Endothelial cell of umbilical vein (primary cell): ENCODE measurements around the gene KIF3B. TPM values are rescaled to one million over a fixed set of nuclear protein-coding genes. Genes with fewer than 3 reads are reported as not detected.

Experiments used
- BruUV-seq: library from RNA; stranded (reverse); fragments of 400-500 nt; replicated peaks from 2 replicates; lab custom pipeline; 2021; lab: Mats Ljungman, UMichigan
- CTCF ChIA-PET: fragments of 300-600, 350-600 bp; sonication (Branson Sonifier 250); formaldehyde crosslinking; loops from one replicate; lab custom pipeline; 2021; ENCODE audit warnings: antibody characterized with exemption, inconsistent platforms; lab: Charles Lee
- POLR2A ChIA-PET: fragments of 300-600, 350-600 bp; sonication (Branson Sonifier 250); formaldehyde crosslinking; loops from one replicate; lab custom pipeline; 2021; ENCODE audit warnings: antibody characterized with exemption, inconsistent platforms; lab: Charles Lee
- DNase-seq: peaks from one replicate; pipeline ENCODE4 v3.0.0-alpha.2; 2011; ENCODE audit warnings: low read depth, low spot score
- FAIRE-seq: peaks from 2 replicates; lab custom pipeline; 2011; peaks lifted over from hg19 to GRCh38; lab: Jason Lieb, UNC
- H2AFZ ChIP-seq: 2 replicates; pipeline ENCODE4 v1.6.0; 2012; ENCODE audit warnings: low read depth, low read length, control low read depth, inconsistent platforms
- H3K27ac ChIP-seq: 2 replicates; pipeline ENCODE4 v1.5.1; 2011; ENCODE audit warnings: low read depth, mild to moderate bottlenecking, control low read depth, low read length, moderate library complexity; ENCODE audit not compliant: insufficient read depth
- H3K27me3 ChIP-seq, 2 experiments: 2 replicates each; pipeline versions ENCODE4 v1.6.0 to v1.6.1; 2011; ENCODE audit warnings: low read length in 2 of 2, mixed read lengths in 1 of 2; ENCODE audit not compliant: control insufficient read depth in 2 of 2, insufficient read depth in 2 of 2
- H3K36me3 ChIP-seq, 2 experiments: 2 replicates in 1 of 2; 3 replicates in 1 of 2; pipeline ENCODE4 v1.5.1; 2011; ENCODE audit warnings: low read length in 2 of 2, mild to moderate bottlenecking in 1 of 2, moderate library complexity in 1 of 2; ENCODE audit not compliant: control insufficient read depth in 2 of 2, insufficient read depth in 2 of 2; ENCODE audit errors: extremely low read depth in 1 of 2
- H3K4me1 ChIP-seq: 3 replicates; pipeline ENCODE4 v1.5.1; 2011; ENCODE audit warnings: mild to moderate bottlenecking, low read length; ENCODE audit not compliant: control insufficient read depth, insufficient read depth; ENCODE audit errors: extremely low read depth
- H3K4me2 ChIP-seq: 2 replicates; pipeline ENCODE4 v1.6.1; 2011; ENCODE audit warnings: low read length, control low read depth, mixed read lengths; ENCODE audit not compliant: insufficient read depth
- H3K4me3 ChIP-seq, 3 experiments: fragments of 200-600 bp in 1 of 3; sonication (generic), shearing (Covaris generic) in 1 of 3; replicated peaks in 1 of 3; 2 replicates each; pipeline ENCODE4 v1.5.1; 2011 to 2016; ENCODE audit warnings: control low read depth in 3 of 3, low read length in 3 of 3, mild to moderate bottlenecking in 2 of 3, inconsistent platforms in 1 of 3, low read depth in 1 of 3, moderate library complexity in 1 of 3; ENCODE audit not compliant: insufficient read depth in 1 of 3
- H3K79me2 ChIP-seq: 2 replicates; pipeline ENCODE4 v1.6.0; 2012; ENCODE audit warnings: low read length, inconsistent platforms; ENCODE audit not compliant: control insufficient read depth, insufficient read depth
- H3K9ac ChIP-seq: replicated peaks from 2 replicates; pipeline ENCODE3; 2011; ENCODE audit warnings: low read length, control low read depth; ENCODE audit not compliant: insufficient read depth; ENCODE audit errors: extremely low read depth
- H3K9me1 ChIP-seq: replicated peaks from 3 replicates; pipeline ENCODE4 v1.6.0; 2011; ENCODE audit warnings: mild to moderate bottlenecking, low read length; ENCODE audit not compliant: control insufficient read depth, insufficient read depth; ENCODE audit errors: extremely low read depth
- H3K9me3 ChIP-seq: replicated peaks from 2 replicates; pipeline ENCODE4 v1.5.1; 2012; ENCODE audit warnings: low read length, inconsistent platforms; ENCODE audit not compliant: control insufficient read depth, insufficient read depth
- H4K20me1 ChIP-seq: replicated peaks from 2 replicates; pipeline ENCODE3; 2011; ENCODE audit warnings: mild to moderate bottlenecking, low read length; ENCODE audit not compliant: control insufficient read depth, insufficient read depth; ENCODE audit errors: extremely low read depth
- CTCF ChIP-seq, 2 donors: IDR thresholded peaks; 1 replicate in 1 of 2; 2 replicates in 1 of 2; pipeline ENCODE4 v1.5.1; 2011; ENCODE audit warnings: low read length in 2 of 2, mild to moderate bottlenecking in 2 of 2, moderate library complexity in 2 of 2, control low read depth in 1 of 2, inconsistent platforms in 1 of 2, low read depth in 1 of 2; ENCODE audit not compliant: insufficient read depth in 1 of 2; ENCODE audit errors: extremely low read depth in 1 of 2
- EZH2 ChIP-seq: IDR thresholded peaks from 2 replicates; pipeline ENCODE4 v1.6.1; 2012; ENCODE audit warnings: borderline replicate concordance, low read depth, mild to moderate bottlenecking, moderate library complexity, low read length, inconsistent platforms; ENCODE audit not compliant: severe bottlenecking
- FOS ChIP-seq: IDR thresholded peaks from 2 replicates; pipeline ENCODE4 v1.6.1; 2011; ENCODE audit warnings: mild to moderate bottlenecking, low read length, moderate library complexity, borderline replicate concordance; ENCODE audit not compliant: insufficient read depth
- GATA2 ChIP-seq: IDR thresholded peaks from 2 replicates; pipeline ENCODE4 v1.7.0; 2011; ENCODE audit warnings: low read depth, mild to moderate bottlenecking, moderate library complexity, mixed read lengths, low read length; ENCODE audit not compliant: insufficient read length, insufficient read depth
- JUN ChIP-seq: IDR thresholded peaks from 2 replicates; pipeline ENCODE4 v1.6.1; 2011; ENCODE audit warnings: borderline replicate concordance, low read depth; ENCODE audit not compliant: insufficient read length, insufficient read depth
- MAX ChIP-seq: IDR thresholded peaks from 2 replicates; pipeline ENCODE4 v1.6.1; 2011; ENCODE audit not compliant: insufficient read depth, insufficient read length
- MYC ChIP-seq: IDR thresholded peaks from one replicate; pipeline ENCODE4 v1.6.1; 2011; ENCODE audit warnings: mild to moderate bottlenecking, low read depth, low read length
- POLR2A ChIP-seq: IDR thresholded peaks from 2 replicates; pipeline ENCODE4 v1.6.1; 2012; ENCODE audit warnings: low read depth, mild to moderate bottlenecking, control low read depth, low read length
- POLR2AphosphoS5 ChIP-seq: IDR thresholded peaks from 2 replicates; pipeline ENCODE4 v1.6.1; 2012; ENCODE audit warnings: low read depth, mild to moderate bottlenecking, control low read depth, low read length, moderate library complexity; ENCODE audit not compliant: insufficient read depth
- dilution Hi-C: fragments of 300-500 bp; cut with MboI; formaldehyde crosslinking; loops from one replicate; pipeline ENCODE4 v1.15.0; 2019; ENCODE audit warnings: low sequenced_read_pairs; ENCODE audit not compliant: extremely low pct_ligation_motif_present
- intact Hi-C: fragments of 100-400 bp; cut with micrococcal nuclease; formaldehyde crosslinking; loops from one replicate; pipeline ENCODE4 v1.10.0; 2022
- polyA plus RNA-seq, 4 experiments: library from polyadenylated mRNA; depleted of rRNA in 3 of 4; stranded (reverse) in 3 of 4; unstranded in 1 of 4; fragments of >200 nt; gene quantifications; 2 replicates each; pipeline versions ENCODE4 v1.2.1 to v1.2.3, GENCODE V29; 2011 to 2012; ENCODE audit warnings: missing spikeins in 1 of 4
- total RNA-seq: library from RNA; stranded (reverse); gene quantifications from 2 replicates; pipeline ENCODE4 v1.2.3, GENCODE V29; 2021

The KIF3B gene
- total and polyA plus RNA-seq, 2 donors (not counting 3 experiments of a cell fraction or from before 2014, with no cell fraction given) = 14.5 to 25.1 TPM

GRCh38 chr20:32292548-32292947 lies 15.1 kb downstream of the KIF3B start:
- H3K27ac ChIP-seq = no peak overlapping the region
- no peak for DNase-seq
- no TSS peak for BruUV-seq
- H2AFZ ChIP-seq = no peak overlapping the region
- no peaks in the 10 kb centered on the region for H3K27me3 ChIP-seq
- dilution Hi-C loops (no loop called here), intact Hi-C loops (no loop called here)
- no peak overlapping the region for H3K9ac ChIP-seq
- no peaks in the 10 kb centered on the region for H3K9me3 ChIP-seq
- H3K4me2 ChIP-seq = no peak overlapping the region
- H3K9me1 ChIP-seq = no peaks in the 10 kb centered on the region
- no peak for FAIRE-seq
- H4K20me1 ChIP-seq = peaks cover 3% of the 10 kb centered on the region
- H3K79me2 ChIP-seq = peaks cover 9% of the 10 kb centered on the region
- ChIA-PET POLR2A (interaction anchor here (0.6 kb wide), 1 partner anchor 15 kb away, joined by 3 read pairs; no protein-coding TSS in a partner anchor), CTCF (no interaction called here)
- H3K4me3 ChIP-seq = no peak overlapping the region
- H3K36me3 ChIP-seq = no peaks in the 10 kb centered on the region
- no peaks in the 10 kb centered on the region for H3K4me1 ChIP-seq
- no peak for TF ChIP-seq POLR2A
- TF ChIP-seq MYC = no peak
- TF ChIP-seq GATA2 = no peak
- no peak for TF ChIP-seq EZH2
- TF ChIP-seq POLR2AphosphoS5 = no peak
- TF ChIP-seq MAX = no peak
- TF ChIP-seq JUN = no peak
- TF ChIP-seq FOS = no peak
- no peak for TF ChIP-seq CTCF (IDR thresholded peaks at IDR 0.05; ENCODE audit: extremely low read depth in 1 of 2, insufficient read depth in 1 of 2, low read depth in 1 of 2, low read length in 2 of 2)
